HG02623 (cell line): ENCODE measurements around the gene TMEM184A.
"Not testable (repeated sequence)": the region's sequence is repeated elsewhere in the genome, so short reads cannot be mapped to it uniquely, and the experiment has no call there.

Experiments used
- ATAC-seq: cut with Tn5 transposase; IDR thresholded peaks from one replicate; pipeline ENCODE4 v1.9.1; 2021; ENCODE audit warnings: moderate library complexity; ENCODE audit not compliant: unreplicated experiment

Gene TMEM184A

DNA sequence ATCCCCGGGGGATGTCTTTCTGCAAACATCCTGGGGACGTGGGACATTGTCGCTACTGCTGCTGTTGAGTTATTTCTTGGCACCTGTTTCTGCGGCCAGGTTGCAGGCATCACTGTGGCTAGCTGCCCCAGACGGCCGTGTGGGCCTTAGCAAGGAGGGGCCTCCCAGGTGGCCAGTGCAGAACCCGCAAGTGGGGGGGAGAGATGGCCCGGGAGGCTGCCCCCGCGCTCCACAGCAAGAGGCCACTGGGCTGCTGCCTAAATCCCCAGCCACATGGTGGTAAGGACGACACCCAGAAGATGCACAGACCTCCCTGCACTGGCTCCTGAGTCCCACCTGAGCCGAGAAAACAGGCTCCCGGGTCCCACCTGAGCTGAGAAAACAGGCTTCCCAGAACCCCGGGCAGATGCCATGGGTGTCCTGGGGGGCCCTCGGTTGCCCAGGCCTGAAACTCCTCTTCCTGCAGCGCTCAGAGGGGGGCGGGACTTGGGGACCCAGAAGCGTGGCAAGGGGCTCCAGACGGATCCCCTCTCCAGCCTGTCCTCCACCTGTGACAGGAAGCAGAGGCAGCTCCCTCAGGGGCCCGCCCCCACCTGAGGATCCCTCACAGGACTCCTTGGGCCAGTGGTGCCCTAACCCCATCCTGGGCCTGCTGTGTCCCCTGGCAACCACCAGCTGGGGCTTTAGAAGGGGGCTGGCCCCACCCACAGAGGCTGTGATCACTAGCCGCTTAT lies 26.5 kb downstream of the TMEM184A start:
- no peak for ATAC-seq

GRCh38 chr7:1526271-1526754 lies 29.7 kb downstream of the TMEM184A start:
- ATAC-seq = no peak

DNA sequence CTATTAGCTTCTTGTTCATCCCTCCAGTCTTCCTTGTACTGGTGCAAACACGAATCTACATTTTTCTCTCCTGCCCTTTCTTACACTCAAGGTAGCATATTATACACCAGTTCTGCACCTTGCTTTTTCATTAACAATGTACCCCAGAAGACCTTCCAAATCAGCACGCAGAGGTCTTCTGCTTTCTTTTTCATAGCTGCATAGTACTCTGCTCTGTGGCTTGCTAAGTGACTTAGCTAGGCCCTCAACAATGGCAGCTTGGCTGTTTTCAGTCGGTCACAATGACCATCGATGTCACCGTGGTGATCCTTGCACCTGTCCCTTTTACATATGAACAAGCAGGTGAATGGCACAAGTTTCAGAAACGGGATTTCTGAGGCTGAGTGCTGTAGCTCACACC lies 30.6 kb downstream of the TMEM184A start:
- ATAC-seq = no peak

DNA sequence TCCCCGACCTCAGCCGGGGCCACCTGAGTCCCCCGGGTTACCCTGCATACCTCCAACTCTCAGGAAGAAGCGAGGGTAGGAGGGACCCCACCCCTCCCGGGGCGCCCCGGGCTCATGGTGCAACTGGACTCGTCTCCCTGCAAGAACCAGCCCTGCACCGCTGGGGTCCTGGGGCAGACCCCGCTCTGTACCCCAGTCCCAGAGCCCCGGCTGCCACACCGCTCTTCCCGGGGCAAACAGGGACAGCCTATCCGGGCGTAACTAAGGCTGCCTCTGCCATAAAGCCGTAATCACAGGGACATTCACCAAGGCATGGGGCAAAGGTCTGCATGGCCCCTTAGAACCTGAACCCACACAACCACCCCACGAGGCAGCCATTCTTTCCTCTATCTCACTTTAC lies 32.2 kb downstream of the TMEM184A start:
- no peak for ATAC-seq

DNA sequence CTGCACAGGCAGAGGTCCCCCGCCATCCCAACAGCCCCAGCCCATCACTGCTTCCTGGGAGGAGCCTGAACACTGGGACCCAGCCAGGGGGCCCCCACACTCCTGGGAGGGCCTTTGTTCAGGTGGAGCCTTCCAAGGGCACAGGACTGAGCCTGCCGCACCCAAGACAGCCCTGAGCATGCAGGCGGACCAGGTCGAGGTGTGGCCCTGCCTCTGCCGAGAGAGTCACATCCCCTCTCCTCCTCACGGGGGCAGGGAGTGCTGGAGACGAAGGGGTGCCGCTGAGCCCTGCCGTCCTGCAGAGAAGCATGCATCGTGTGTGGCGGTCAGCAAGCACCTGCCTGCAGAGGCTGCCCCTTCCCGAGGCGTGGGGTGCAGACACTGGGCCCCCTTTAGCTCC lies 32.8 kb downstream of the TMEM184A start:
- no peak for ATAC-seq

GRCh38 chr7:1521456-1521855 lies 34.5 kb downstream of the TMEM184A start:
- ATAC-seq = no peak

- ATAC-seq = no peak
These were observed 35.3 kb downstream of the TMEM184A start for GRCh38 chr7:1520539-1521234.

GRCh38 chr7:1519322-1519922 lies 36.6 kb downstream of the TMEM184A start:
- ATAC-seq = not testable (repeated sequence)

DNA sequence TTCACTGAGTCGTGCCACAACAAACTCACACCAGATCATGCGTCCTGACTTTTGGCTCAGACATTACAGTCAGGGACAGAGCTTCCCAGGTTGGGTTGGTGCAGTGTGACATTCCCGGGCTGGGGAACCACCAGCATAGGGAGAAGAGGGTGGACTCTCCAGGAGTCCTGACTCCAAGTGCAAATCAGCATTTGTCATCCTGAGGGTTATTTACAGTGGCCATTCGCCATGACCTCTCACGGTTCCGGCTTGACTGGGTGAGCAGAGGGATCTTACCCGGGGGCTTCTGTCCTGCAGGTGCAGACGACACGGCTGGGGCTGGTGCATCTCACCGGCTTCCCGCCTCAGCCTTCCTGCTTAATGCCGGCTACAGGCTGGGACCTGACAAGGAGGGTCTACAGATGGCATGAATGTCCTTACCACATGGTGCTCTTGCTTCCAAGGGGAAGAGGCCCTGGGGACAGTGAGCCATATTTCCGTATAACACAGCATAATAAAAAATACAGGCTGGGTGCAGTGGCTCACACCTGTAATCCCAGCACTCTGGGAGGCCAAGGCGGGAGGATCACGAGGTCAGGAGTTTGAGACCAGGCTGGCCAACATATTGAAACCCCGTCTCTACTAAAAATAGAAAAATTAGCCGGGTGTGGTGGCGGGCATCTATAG lies 39.3 kb downstream of the TMEM184A start:
- no peak for ATAC-seq

DNA sequence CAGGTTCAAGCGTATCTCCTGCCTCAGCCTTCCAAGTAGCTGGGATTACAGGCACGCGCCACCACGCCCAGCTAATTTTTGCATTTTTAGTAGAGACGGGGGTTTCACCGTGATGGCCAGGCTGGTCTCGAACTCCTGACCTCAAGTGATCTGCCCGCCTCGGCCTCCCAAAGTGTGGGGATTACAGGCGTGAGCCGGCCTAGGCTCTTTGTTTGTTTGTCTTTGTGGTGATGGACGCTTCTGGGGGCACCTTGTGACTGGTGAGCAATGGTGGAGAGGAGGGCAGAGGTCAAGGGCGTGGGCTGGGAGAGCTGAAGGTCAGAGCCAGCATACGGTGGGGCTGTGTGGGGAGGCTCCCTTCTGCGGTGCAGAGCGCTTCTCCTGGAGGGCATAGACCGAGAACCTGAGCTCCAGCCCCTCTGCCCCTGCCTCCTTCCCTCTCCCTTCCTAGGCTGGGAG lies 40.5 kb downstream of the TMEM184A start:
- not testable (repeated sequence) for ATAC-seq

DNA sequence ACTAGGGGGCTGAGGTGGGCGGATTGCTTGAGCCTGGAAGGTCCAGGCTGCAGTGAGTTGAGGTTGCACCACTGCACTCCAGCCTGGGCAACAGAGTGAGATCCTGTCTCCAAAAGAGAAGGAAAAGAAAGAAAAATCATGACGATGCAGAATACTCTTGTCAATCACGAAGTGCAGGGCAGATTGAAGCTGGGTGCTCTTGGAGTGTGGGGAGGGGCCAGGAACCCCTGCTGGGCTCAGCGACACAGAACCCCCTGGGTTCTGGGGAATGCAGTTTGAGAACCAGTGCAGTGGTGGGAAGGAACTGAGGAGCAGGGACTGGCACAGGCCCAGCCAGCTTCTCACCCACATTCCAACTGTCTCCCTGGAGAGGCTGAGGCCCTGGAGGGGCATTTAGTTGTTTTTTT lies 41.0 kb downstream of the TMEM184A start:
- ATAC-seq = no peak

DNA sequence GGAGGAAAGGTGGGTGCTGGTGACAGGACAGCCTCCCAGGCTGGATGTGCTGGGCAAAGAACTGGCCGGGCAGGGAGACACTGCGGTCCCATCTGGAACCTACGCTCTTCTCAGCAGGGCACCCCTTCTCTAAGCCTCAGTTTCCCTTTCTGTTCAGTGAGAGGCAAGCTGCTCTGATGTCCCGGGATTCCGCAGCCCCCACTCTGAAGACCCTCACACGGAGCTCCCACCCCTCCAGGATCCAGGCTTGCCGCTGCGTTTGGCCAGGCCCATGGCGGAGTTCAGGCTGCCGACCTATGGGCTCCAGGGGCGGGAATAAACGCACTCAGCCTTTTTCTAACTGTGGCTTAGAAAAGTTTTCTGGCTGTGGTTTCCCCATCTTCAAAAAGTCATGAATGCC lies 41.6 kb downstream of the TMEM184A start:
- ATAC-seq = no peak

DNA sequence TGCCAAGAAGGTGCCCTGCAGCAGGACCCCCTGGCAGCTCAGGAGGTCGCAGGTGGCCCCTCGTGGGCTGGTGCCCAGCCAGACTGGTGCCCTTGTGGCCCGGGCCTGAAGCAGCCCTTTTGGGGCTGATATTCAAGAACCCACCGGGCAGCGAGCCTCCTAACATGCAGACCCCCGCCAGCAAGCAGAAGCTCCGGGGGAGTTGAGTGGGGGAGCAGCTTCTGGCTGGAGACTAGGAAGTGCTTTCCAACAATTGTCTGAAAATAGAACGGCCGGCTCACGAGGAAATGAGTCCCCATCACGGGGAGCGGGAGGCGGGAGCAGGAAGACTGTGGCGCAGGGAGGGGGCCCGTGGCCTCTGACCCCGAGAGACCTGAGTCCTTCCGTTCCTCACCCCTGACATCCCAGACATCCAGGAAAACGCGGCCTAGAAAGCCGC lies 42.3 kb downstream of the TMEM184A start:
- no peak for ATAC-seq

GRCh38 chr7:1512781-1513656 lies 43.0 kb downstream of the TMEM184A start:
- ATAC-seq = no peak

GRCh38 chr7:1511444-1512422 lies 44.3 kb downstream of the TMEM184A start:
- no peak for ATAC-seq

DNA sequence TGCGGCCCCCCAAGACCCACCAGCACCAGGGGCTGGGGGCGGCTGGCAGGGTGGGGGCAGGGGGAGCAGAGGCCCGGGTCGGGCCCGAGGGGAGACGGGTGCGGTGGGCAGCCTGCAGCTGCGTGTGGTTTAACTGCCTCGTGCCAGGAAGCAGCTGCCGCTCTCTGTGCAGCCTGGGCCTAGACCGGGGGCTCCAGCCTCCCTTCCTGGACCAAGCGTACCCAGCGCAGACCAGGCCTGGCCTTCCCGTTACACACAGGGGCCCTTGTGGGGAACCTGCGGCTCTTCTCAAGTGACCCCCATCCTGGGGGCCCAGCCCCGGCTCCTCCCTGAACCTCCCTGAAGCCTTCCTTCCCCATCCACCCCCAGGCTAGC lies 45.2 kb downstream of the TMEM184A start:
- no peak for ATAC-seq

GRCh38 chr7:1509226-1509625 lies 46.8 kb downstream of the TMEM184A start:
- ATAC-seq = no peak

GRCh38 chr7:1508277-1508758 lies 47.7 kb downstream of the TMEM184A start:
- ATAC-seq = no peak
